GM21576 (cell line): ENCODE measurements around the gene SLC45A1.

Source experiments
- ATAC-seq: cut with Tn5 transposase; IDR thresholded peaks from one replicate; pipeline ENCODE4 v1.9.1; 2021; ENCODE audit warnings: mild to moderate bottlenecking, moderate library complexity; ENCODE audit not compliant: unreplicated experiment

SLC45A1 gene

GRCh38 chr1:8352471-8352845, 34.5 kb downstream of the SLC45A1 start:
- no peak for ATAC-seq

DNA sequence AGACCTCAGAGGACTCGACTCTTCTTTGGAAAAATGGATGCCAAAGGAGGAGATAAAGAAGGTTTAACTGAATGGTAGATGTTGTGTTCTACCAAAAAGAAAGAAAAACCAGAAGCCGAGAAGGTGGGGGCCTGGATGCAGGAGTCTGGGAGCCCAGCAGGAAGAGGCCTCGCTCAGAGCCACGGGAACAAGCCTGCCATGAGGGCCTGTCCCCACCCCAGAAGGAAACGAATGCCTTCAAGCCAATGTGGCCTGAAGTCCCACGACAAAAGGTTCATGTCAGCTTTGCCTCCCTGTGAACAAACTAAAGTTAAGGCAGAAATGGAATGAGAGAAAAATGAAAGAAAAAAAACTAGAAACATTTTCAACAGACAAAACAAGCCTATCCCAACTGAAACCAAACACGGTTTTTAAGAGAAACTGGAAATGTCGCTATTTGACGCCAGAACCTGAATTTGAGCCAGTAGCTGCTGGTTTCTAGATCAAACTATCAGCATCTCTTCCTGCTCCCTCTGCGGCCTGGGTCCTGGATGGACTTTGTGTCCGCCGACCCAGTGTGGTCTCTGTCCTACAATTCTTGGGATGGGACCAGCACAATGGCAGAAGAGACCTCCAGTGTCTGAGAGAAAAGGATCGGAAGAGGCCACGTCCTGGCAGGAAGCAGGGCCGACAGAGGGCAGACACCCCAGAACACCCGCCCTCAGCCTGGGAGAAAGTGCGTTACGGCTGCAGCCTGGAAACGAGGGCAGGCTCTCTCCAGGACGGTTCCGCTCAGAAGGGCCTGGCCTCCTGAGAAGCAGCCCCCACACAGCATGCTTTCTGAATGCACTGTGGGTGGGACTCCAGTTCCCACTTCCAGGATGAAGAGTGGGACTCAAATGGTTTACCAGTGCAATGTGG, 35.2 kb downstream of the SLC45A1 start:
- no peak for ATAC-seq

DNA sequence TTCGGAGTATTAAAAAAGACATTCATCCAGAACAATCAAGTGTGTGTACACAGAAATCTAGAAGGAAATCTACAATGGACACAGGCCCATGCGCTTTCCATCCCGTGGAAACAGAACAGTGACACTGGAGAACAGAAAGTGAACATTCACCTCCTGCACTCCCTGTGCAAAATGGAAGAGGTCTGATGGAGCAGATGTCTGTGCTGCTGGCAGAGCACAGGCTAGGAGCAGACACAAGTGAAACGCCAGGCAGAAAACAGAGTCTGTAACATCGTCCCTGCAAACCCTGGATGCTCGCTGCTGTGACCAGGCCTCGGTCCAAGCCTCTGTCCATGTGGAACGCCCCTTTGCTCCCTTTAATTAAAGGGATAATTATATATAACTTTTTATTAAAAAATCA, 36.1 kb downstream of the SLC45A1 start:
- no peak for ATAC-seq

GRCh38 chr1:8355439-8356255, 37.7 kb downstream of the SLC45A1 start:
- no peak for ATAC-seq

- no peak for ATAC-seq
Observed at GRCh38 chr1:8356256-8357209, 38.6 kb downstream of the SLC45A1 start.

- ATAC-seq, result no peak
Observed at GRCh38 chr1:8357329-8358101, 39.6 kb downstream of the SLC45A1 start.

GRCh38 chr1:8358241-8358896, 40.5 kb downstream of the SLC45A1 start:
- no peak for ATAC-seq

DNA sequence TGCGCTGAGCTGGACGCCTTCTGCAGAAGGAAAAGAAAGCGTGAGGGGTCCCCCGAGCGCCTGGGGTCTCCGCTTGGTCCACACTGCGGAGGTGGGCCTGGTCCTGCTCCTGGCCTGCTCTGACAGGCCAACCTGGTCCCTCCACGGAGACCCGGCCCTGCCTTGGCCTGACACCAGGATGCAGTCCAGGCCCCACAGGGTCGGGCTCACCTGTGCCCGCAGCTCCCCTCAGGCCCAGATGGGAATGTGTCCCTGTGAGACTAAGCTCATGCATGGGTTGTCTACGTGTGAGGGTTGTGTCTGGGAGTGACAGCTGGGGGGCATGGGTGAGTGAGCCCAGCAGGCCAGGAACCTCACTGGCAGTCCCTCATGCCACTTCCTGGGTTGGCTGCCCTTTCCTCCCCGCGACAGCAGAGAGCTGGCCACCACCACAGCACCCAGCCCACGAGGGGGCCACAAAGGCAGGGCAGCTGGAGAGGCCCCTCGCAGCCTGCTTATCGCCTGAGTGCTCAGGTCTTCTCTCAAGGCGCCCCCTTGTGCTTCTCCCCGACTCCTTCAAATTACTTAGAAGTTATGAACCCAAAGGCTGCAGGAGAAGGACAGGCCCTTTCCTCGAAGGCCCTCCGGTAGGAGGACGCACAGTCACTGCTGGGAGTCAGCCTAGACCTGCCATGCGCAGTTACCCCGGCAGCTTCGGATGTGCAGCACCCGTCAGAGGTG, 41.1 kb downstream of the SLC45A1 start:
- ATAC-seq, result no peak

DNA sequence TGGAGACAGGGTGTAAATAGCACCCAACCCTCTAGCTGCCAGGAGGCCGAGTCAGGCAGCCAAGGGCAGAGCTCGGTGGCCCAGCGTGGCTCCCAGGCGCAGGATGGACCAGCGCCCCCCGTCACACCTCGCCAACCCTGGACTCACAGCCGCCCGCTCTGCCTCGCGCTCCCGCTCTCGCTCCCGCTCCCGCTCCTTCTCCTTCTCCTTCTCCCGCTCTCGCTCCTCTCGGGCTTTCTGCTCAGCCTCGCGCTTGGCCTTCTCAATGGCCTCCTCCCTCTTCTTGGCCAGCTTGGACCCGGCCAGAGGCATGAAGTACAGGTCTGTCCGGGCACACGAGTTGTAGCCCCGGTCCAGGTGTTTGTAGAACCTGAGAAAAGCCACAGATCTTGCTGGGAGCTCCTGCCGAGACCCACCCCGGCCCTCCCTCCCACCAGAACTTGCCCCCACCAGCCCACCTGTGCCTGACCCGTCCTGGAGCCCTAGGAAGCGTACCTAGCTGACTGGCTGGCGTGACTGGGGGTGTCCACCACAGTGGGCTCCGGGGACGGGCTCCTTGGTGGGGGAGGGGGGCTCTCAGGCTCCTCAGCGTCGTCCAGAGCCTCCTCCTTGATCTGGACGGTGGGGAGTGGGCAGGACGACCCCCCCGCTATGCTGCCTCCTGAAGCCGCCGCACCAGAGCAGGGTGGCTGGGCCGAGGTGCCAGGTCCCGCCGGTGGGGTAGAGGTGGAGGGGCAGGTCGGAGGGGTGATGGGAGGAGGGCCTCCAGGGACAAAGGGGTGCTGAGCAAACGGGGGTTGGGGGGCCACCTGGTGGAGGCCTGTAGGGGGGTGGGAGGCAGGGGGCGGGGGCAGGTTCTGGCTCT, 41.9 kb downstream of the SLC45A1 start:
- no peak for ATAC-seq

DNA sequence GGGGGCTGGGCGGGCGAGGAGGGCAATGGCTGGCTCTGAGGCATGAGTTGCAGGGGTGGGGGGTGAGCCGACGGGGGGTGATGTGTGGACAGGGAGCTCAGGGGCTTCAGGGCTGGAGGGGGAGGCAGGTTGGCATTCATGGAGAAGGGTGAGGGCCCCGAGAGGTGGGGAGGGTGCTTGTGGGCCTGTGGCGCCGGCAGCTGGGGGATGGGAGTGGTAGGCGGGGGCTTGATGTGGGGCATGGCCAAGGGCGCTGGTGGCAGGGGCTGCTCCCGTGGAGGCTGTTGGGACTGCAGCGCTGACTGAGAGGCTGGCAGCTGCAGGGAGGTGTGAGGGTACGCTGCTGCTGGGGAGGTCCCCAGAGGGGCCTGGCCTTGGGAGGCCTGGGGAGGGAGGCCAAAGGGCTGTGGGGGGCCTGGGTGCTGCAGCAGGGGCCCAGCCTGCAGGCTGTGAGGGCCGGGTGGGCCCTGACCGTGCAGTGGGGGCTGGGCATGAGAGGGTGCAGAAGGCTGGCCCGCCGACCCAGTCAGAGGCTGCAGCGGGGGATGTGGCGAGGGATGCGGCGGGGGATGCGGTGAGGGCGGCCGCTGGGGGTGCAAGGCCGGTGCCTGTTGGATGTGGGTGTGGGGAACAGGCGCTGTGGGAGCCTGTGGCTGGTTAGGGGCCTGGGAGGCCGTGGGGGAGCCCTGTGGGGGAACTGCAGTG, 42.7 kb downstream of the SLC45A1 start:
- no peak for ATAC-seq

DNA sequence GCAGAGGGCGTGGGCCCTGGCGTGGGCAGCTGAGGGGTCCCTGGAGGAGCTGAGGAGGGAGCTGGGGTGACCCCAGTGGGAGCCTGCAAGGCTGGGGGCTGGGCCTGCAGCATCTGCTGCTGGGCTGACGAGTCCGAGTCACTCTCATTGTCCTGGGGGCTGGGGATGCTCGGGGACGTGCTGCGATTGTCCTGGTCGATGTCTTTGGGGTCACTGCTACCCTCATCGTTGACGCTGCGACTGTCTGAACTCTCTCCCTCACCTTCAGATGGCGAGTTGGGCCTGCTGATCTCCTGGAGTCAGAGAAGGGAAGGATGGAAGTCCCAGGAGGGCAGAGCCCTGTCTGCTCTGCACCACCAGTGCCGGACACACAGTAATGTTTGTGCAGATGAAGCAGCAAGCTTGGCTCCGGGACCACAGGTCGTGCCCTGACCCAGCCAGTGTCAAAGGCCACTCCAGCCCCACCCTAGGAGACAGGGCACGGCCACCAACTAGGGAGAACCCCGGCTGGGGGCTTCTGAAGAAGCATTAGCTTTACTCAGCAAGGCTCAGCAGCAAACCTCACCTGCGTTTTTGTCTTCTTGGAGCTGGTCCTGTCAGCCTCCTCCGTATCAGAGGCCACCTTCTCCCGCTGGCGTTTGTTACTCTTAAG, 43.4 kb downstream of the SLC45A1 start:
- no peak for ATAC-seq

DNA sequence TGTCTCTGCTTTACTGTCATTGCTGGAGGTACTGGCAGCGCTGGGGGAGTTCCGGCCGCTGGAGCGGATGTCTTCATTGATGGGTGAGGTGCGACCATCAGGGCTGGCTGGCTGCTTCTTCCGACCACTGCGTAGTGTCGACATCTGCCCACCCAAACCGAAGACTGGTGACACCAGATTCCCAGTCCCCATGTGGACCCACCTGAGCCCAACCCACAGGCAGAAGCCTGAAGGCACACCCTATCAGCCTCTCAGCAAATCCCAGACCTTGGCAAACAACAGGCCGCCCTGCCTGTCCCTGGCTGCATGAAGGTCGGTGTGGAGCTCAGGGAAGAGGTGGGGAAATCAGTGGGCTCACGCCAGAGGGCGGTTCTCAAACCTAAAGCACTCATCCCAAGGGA, 44.8 kb downstream of the SLC45A1 start:
- no peak for ATAC-seq

GRCh38 chr1:8363186-8363766, 45.4 kb downstream of the SLC45A1 start:
- ATAC-seq, result no peak

DNA sequence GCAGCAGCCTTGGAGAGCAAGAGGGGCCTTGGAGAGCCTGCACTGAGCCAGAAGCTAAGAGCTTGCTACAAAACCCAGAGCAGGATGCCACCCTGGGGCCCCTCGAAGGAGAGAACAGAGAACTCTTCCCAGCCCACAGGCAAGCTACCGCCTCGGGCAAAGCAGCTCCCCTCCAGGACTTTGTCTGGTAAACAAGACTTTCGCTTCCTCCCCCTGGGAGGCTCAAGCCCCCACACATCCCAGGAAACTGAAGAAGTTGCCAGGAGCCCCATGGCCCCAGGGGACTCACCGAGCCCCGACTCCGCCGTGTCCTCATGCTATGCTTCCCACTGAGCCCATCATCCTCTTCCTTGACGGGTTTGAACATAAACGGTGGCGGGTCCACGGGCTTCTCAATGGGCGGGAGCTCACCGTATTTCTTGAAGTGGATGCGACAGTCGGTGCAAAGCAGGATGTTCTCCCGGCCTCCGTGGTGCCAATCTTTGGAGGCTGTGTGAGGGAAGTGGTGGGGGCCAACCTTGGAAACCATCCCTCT, 45.9 kb downstream of the SLC45A1 start:
- ATAC-seq, result no peak

DNA sequence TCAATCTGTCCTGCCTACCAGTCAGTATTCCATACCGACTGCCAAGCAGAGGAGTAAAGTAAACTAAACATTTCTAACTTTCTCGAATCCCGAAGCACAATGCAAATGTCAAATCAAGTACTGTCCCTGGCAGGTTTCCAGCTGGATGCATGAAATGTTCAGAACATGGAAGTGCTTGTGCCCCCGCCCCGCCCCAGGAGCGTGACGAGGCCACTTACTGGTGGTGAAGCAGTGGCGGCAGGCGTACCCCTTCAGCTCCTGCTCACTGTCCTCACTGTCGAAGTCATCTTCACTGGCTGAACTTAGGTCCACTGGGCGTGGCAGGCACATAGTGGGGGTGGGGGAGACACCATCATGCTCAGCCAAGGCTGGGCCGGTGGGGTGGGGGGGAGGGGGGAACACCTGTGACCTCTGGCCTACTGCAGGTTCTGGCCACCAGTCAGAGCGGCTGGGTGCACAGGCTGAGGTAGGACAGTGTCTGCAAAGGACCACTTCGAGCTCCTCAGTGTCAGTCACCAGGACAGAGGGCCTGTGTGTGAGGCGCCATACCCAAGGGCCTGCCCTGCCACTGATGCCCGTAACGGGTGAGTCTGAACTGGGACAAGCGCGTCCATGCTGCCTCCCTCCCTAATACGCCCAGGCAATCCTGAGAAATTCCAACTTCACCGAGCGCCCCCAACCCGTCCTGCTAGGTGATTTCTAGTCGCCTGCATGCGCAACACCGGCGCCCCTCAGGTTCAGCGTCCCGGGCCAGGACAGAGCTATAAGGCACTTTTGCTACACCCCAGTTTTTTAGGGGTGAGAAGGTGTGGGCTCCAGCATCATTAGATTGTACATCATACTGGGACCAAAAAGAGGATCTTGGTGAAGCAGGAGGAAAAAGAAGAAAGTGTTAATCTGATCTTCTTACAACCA, 46.9 kb downstream of the SLC45A1 start:
- no peak for ATAC-seq
